Astrocyte of the hippocampus (primary cell): ENCODE data around the gene PDE6B.
"Not testable (repeated sequence)": the region's sequence is repeated elsewhere in the genome, so short reads cannot be mapped to it uniquely, and the experiment has no call there.

ENCODE experiments used
- DNase-seq: peaks from one replicate; pipeline ENCODE4 v3.0.0; 2011; ENCODE audit warnings: low read depth, low spot score

The PDE6B gene

GRCh38 chr4:656436-657337 is 31.3 kb downstream of the PDE6B start:
- DNase-seq, result no peak

GRCh38 chr4:657338-657833 is 32.0 kb downstream of the PDE6B start:
- no peak for DNase-seq

GRCh38 chr4:657834-658667 is 32.7 kb downstream of the PDE6B start:
- no peak for DNase-seq

- DNase-seq, result no peak
Observed at GRCh38 chr4:658681-659667, 33.6 kb downstream of the PDE6B start.

- DNase-seq, result no peak
Observed at GRCh38 chr4:659851-660250, 34.5 kb downstream of the PDE6B start.

- no peak for DNase-seq
Observed at GRCh38 chr4:660401-660800, 35.0 kb downstream of the PDE6B start.

GRCh38 chr4:661231-661630 is 35.9 kb downstream of the PDE6B start:
- DNase-seq, result no peak

- no peak for DNase-seq
Observed at GRCh38 chr4:661881-662761, 36.7 kb downstream of the PDE6B start.

- DNase-seq, result no peak
Observed at GRCh38 chr4:663046-663437, 37.7 kb downstream of the PDE6B start.

GRCh38 chr4:663438-664428 is 38.4 kb downstream of the PDE6B start:
- peak; percentile 74 for DNase-seq

- no peak for DNase-seq
Observed at GRCh38 chr4:664713-665231, 39.4 kb downstream of the PDE6B start.

GRCh38 chr4:665381-665750 is 40.0 kb downstream of the PDE6B start:
- no peak for DNase-seq

- DNase-seq, result no peak
Observed at GRCh38 chr4:665751-666435, 40.5 kb downstream of the PDE6B start.

GRCh38 chr4:666436-666810 is 41.0 kb downstream of the PDE6B start:
- no peak for DNase-seq

GRCh38 chr4:666822-667544 is 41.6 kb downstream of the PDE6B start:
- DNase-seq, result no peak

GRCh38 chr4:667545-667925 is 42.2 kb downstream of the PDE6B start:
- DNase-seq, result no peak

- not testable (repeated sequence) for DNase-seq
Observed at GRCh38 chr4:668219-668618, 42.8 kb downstream of the PDE6B start.
